ENCODE data around the gene RELN. TPM values are rescaled to one million over a fixed set of nuclear protein-coding genes. Genes with fewer than 3 reads are reported as not detected.

Gene RELN
- total and polyA plus RNA-seq, 12 donors = 0.22 to 1.9 (median 0.93) TPM

DNA sequence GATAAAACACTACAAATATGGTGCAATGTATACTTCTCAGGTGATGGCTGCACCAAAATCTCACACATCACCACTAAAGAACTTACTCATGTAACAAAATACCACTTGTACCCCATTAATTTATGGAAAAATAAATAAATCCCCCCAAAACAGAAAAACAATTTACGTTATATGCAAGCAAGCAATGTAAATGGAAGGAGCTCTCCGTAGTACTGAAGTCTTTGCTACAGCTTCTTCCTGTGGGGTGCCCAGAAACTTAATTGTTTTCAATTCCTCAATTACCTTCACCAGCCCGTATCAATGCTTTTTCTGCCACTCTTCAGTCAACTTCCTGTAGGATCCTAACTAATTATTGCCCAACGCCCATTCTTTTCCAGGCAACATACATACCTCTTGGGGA is 138.1 kb downstream of the RELN start:
- intact Hi-C loops (cut with DNase I) = no loop called here
- Histone ChIP-seq H3K4me3 (no peak overlapping the region), H3K4me1 (no peaks in the 10 kb centered on the region), H3K27ac (no peak overlapping the region), H3K27me3 (no peaks in the 10 kb centered on the region), H3K9me3 (peaks cover 0 to 8% (median 0%) of the 10 kb centered on the region in 11 donors), H3K36me3 (no peaks in the 10 kb centered on the region)
- TF ChIP-seq, protein P1, sequence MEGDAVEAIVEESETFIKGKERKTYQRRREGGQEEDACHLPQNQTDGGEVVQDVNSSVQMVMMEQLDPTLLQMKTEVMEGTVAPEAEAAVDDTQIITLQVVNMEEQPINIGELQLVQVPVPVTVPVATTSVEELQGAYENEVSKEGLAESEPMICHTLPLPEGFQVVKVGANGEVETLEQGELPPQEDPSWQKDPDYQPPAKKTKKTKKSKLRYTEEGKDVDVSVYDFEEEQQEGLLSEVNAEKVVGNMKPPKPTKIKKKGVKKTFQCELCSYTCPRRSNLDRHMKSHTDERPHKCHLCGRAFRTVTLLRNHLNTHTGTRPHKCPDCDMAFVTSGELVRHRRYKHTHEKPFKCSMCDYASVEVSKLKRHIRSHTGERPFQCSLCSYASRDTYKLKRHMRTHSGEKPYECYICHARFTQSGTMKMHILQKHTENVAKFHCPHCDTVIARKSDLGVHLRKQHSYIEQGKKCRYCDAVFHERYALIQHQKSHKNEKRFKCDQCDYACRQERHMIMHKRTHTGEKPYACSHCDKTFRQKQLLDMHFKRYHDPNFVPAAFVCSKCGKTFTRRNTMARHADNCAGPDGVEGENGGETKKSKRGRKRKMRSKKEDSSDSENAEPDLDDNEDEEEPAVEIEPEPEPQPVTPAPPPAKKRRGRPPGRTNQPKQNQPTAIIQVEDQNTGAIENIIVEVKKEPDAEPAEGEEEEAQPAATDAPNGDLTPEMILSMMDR (IDR thresholded peaks at IDR 0.05) = no peak
- 53 to 64% methylated on average over 4 of the region's 4 CpGs for WGBS, 2 donors
- no peak for DNase-seq
- ATAC-seq = no peak

DNA sequence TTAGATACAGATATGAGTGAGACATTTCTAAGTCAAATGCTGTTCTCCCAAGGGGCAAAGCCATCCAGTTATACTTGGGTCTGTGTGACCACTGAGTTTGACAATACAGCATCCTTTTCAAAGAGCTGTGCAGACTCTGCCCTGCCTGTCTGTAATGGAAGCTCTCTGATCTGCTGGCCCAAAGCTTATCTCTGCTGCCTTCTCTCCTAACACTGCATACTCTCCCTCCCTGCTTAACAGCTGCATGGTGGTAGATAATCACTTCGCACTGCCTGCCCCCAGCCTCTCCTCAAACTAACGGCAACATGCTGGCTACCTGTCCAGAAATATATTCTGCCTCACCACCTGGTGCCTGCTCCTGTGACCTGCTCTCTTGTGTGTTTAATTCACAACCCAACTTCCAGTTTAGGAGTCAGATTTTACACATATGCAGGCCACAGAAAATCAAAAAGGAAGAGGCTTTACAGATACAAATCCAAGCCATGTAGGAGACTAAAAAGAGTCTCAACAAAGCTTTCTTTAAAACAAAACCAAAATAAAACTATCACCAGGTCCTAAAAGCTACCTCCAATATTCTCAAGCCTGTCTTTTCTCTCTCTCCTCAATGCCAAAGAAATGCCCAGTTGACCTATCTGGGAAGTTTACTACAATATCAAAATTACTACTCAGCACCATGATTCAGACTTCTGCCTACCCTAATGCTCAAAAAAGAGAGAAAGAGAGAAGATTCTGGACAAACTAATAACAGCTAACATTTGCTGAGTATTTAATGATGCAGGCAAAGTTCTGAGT is 145.6 kb downstream of the RELN start:
- ATAC-seq = no peak
- no peak for DNase-seq
- no peak overlapping the region for H3K27ac ChIP-seq
- no peaks in the 10 kb centered on the region for H3K36me3 ChIP-seq
- peaks cover 0 to 14% (median 0%) of the 10 kb centered on the region in 11 donors for H3K9me3 ChIP-seq
- WGBS, 2 donors = 7 to 15% methylated on average over 2 of the region's 2 CpGs
- TF ChIP-seq, protein P1 (IDR thresholded peaks at IDR 0.05) = no peak
- H3K4me3 ChIP-seq = no peak overlapping the region
- no peaks in the 10 kb centered on the region for H3K27me3 ChIP-seq
- intact Hi-C loops (cut with DNase I) = no loop called here
- H3K4me1 ChIP-seq = no peaks in the 10 kb centered on the region

DNA sequence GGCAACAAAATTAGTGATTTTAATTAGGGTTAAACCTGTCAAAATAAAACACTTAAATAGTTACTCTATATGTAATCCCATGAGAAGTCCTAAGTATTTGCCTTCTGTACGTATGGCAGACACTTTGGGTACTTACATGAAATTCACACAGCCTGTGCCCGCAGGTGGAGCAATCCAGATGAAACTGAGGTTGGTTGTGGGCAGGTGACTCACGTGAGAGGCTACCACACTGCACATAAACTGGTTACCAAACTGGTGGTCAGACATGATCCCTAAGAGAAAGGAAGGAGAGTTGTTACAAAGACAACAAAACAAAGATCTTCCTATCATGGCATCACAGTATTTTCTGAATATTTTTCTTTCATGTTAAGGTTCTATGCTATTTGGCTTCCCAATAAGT is 156.1 kb downstream of the RELN start:
- no peak overlapping the region for H3K4me3 ChIP-seq
- H3K36me3 ChIP-seq = no peaks in the 10 kb centered on the region
- no peaks in the 10 kb centered on the region for H3K27me3 ChIP-seq
- intact Hi-C loops (cut with DNase I) = no loop called here
- ATAC-seq = no peak
- no peaks in the 10 kb centered on the region for H3K4me1 ChIP-seq
- TF ChIP-seq, protein P1 (IDR thresholded peaks at IDR 0.05) = no peak
- 81 to 84% methylated on average over 3 of the region's 3 CpGs for WGBS, 2 donors
- H3K9me3 ChIP-seq = no peaks in the 10 kb centered on the region
- H3K27ac ChIP-seq = no peak overlapping the region
- no peak for DNase-seq

DNA sequence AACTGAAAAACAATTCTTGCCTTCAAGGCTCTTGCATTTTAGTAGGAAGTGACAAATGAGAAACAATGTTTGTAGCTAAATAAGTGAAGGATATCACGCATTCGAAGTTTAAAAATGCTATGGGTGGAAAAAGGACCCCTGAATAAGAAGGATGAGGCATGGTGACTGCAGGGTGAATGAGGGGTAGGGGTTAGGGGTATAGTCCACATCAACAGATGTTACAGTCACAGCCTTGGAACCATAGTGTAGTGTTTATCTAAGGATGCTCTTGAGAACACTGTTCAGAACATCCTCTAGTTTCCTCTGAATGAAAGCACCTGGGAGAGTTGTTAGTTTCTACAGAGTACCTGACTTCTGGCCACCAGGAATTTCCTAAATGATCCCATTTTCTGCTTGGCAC is 157.0 kb downstream of the RELN start:
- H3K27ac ChIP-seq = no peak overlapping the region
- no peaks in the 10 kb centered on the region for H3K9me3 ChIP-seq
- H3K4me1 ChIP-seq = no peaks in the 10 kb centered on the region
- intact Hi-C loops (cut with DNase I) = no loop called here
- ATAC-seq (no peak), DNase-seq (no peak)
- no peaks in the 10 kb centered on the region for H3K36me3 ChIP-seq
- TF ChIP-seq, protein P1 (IDR thresholded peaks at IDR 0.05) = no peak
- no peak overlapping the region for H3K4me3 ChIP-seq
- no peaks in the 10 kb centered on the region for H3K27me3 ChIP-seq
- 72% methylated on average over 2 of the region's 2 CpGs for WGBS, 2 donors
